Midbrain (tissue), 1 donor: ENCODE data around the gene PAGE5.

Source experiments
- DNase-seq: peaks from one replicate; lab custom pipeline; 2025; lab: John Stamatoyannopoulos, UW

PAGE5 gene, protein sequence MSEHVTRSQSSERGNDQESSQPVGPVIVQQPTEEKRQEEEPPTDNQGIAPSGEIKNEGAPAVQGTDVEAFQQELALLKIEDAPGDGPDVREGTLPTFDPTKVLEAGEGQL

DNA sequence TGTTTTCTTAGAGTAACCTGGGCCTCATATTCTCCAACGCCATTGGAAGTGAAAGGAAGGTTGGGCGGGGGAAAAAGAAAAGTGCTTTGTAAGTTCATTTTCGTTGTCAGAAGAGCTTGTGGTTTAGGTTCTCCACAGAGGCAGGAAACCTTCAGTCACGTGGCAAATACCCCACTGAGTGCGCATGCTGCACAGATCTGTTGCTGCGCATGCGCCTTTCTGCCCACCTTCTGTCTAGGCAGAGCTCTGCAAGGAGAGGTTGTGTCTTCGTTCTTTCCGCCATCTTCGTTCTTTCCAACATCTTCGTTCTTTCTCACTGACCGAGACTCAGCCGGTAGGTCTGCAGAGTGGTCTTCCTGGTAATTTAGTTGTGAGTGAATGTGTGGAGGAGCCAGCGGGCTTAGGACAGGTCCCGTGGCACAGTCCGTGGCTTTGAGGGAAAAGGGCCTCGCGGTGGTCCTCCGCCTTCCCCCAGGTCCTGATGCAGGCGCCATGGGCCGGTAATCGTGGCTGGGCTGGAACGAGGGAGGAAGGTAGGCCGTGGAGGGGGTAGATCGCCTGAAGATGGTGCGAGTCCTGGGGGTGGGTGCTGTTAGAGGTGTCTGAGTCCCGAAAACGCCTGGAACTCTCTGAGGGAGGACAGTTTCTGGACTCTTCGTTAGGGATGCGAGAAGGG lies at the start of gene PAGE5:
PAGE5 (plus strand) TSS at position 228 of the 676 bp plus-strand sequence. CDS start 1,037 bp downstream, outside the sequence.
- no peak for DNase-seq

GRCh38 chrX:55187281-55187680 lies 32.9 kb upstream of the PAGE5 start:
- no peak for DNase-seq

GRCh38 chrX:55196688-55197087 lies 23.5 kb upstream of the PAGE5 start:
- no peak for DNase-seq

DNA sequence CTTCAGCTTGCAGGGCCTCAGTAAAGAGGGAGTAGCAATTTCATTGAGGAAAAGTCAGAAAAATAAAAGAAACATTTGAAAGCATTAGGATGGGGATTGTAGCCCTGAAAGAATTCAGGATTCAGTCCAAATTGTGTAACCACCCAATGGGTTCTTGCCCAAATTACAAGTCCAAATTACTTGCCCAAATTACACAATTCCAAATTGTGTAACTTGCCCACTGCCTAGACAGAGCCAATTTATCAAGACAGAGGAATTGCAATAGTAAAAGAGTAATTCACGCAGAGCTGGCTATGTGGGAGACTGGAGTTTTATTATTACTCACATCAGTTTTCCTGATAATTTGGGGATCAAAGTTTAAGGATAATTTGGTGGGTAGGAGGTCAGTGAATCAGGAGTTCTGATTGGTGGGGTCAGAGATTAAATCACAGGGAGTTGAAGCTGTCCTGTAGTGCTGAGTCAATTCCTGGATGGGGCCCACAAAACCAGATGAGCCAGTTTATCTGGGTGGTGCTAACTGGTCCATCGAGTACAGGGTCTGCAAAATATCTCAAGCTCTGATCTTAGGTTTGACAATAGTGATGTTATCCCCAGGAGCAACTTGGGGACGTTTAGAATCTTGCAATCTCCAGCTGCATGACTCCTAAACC lies 18.1 kb upstream of the PAGE5 start:
- no peak for DNase-seq

GRCh38 chrX:55206162-55206941 lies 13.8 kb upstream of the PAGE5 start:
- DNase-seq = no peak

DNA sequence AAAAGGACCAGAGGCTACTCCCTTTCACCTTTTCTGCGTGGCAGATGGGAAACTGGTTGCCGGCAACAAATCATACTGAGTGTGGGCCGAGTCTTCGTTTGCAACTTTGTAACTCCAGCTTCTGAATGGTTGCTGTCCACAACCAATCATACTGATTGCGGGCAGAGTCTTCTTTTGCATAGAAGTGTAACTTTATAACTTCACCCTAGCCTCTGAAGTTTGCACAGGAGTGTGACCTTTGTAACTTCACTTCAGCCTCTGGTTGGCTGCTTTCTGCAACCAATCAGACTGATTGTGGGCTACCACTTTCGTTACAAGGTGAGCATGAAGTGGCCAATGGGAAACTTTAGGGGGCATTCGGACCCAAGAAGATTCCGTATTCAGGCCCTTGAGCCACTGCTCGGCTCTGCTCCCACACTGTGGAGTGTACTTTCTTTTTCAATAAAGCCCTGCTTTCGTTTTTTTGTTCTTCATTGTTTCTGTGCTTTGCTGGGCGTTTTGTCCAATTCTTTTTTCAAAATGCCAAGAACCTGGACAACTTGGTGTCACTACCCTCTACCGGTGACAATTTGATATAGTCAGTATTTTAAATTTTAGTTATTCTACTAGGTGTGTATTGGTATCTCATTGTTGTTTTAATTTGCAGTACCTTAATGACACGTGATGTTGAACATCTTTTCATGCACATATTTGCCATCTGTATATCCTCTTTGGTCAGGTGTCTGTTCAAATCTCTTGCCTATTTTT lies 9.0 kb upstream of the PAGE5 start:
- no peak for DNase-seq

- no peak for DNase-seq
These were observed 6.8 kb upstream of the PAGE5 start for GRCh38 chrX:55213381-55213780.

GRCh38 chrX:55240788-55241340 lies 20.7 kb downstream of the PAGE5 start:
- no peak for DNase-seq

GRCh38 chrX:55253528-55253927 lies 33.4 kb downstream of the PAGE5 start:
- no peak for DNase-seq

- DNase-seq = no peak
These were observed 40.7 kb downstream of the PAGE5 start for GRCh38 chrX:55260806-55261205.

- no peak for DNase-seq
These were observed 44.7 kb downstream of the PAGE5 start, which contains the start of gene PAGE3 for GRCh38 chrX:55264816-55265215. TSS of gene PAGE3 (minus strand) at chrX:55264916. CDS start at chrX:55263903, 1,013 bp downstream.
